AG09309 (cell line): Measurements from ENCODE around the gene TRIM17.
A peak's percentile ranks its signal among the peaks of the same experiment; 100 is the strongest.

Experiments
- DNase-seq: peaks from one replicate; pipeline ENCODE4 v3.0.0-alpha.2; 2010; ENCODE audit warnings: low read depth
- H3K4me3 ChIP-seq: 2 replicates; pipeline ENCODE4 v1.5.1; 2011; ENCODE audit warnings: mild to moderate bottlenecking, low read depth, low read length, moderate library complexity; ENCODE audit not compliant: control insufficient read depth
- CTCF ChIP-seq: IDR thresholded peaks from 2 replicates; pipeline ENCODE4 v1.5.1; 2011; ENCODE audit warnings: mild to moderate bottlenecking, low read depth, low read length, inconsistent platforms; ENCODE audit not compliant: insufficient read depth, control insufficient read depth; ENCODE audit errors: missing control alignments

Gene TRIM17

GRCh38 chr1:228462560-228462959 is 45.9 kb upstream of the TRIM17 start:
- TF ChIP-seq CTCF = no peak
- H3K4me3 ChIP-seq = no peak overlapping the region
- DNase-seq = no peak

- no peak for DNase-seq
- no peak for TF ChIP-seq CTCF
- no peak overlapping the region for H3K4me3 ChIP-seq
Observed at GRCh38 chr1:228460821-228461220, 44.2 kb upstream of the TRIM17 start.

- TF ChIP-seq CTCF = peak; percentile 77
- DNase-seq = peak; percentile 32
- peak overlapping the region; percentile 70 for H3K4me3 ChIP-seq
Observed at GRCh38 chr1:228459091-228459993, 42.7 kb upstream of the TRIM17 start.

- DNase-seq = peak; percentile 96
- peak; percentile 28 for TF ChIP-seq CTCF
- peak overlapping the region; percentile 70 for H3K4me3 ChIP-seq
Observed at GRCh38 chr1:228457396-228458176, 40.9 kb upstream of the TRIM17 start.

- no peak for DNase-seq
- TF ChIP-seq CTCF = no peak
- peak overlapping the region; percentile 70 for H3K4me3 ChIP-seq
Observed at GRCh38 chr1:228457017-228457395, 40.3 kb upstream of the TRIM17 start.

- TF ChIP-seq CTCF = no peak
- H3K4me3 ChIP-seq = peak overlapping the region; percentile 70
- DNase-seq = no peak
Observed at GRCh38 chr1:228456252-228457016, 39.8 kb upstream of the TRIM17 start.
